HepG2 (cell line): ENCODE results near the gene STK40. TPM values are rescaled to one million over a fixed set of nuclear protein-coding genes. Genes with fewer than 3 reads are reported as not detected.

ENCODE experiments used
- EED ChIP-seq: sonication (generic); formaldehyde crosslinking; IDR thresholded peaks from 2 replicates; pipeline ENCODE4 v1.5.0; 2020; ENCODE audit warnings: mild to moderate bottlenecking, missing genetic modification reagents
- ELF3 ChIP-seq: IDR thresholded peaks from 2 replicates; pipeline ENCODE4 v1.6.1; 2016; ENCODE audit warnings: missing genetic modification reagents, missing compliant biosample characterization
- ETV6 ChIP-seq: sonication (generic); formaldehyde crosslinking; conservative IDR thresholded peaks from 2 replicates; pipeline ENCODE4 v1.4.0; 2020; ENCODE audit warnings: missing genetic modification reagents
- GABPB1 ChIP-seq: IDR thresholded peaks from 2 replicates; pipeline ENCODE4 v1.6.1; 2016; ENCODE audit warnings: mild to moderate bottlenecking, missing genetic modification reagents, moderate library complexity, missing compliant biosample characterization
- HINFP ChIP-seq: sonication (generic); formaldehyde crosslinking; IDR thresholded peaks from 2 replicates; pipeline ENCODE4 v1.4.0; 2020; ENCODE audit warnings: low read depth, mild to moderate bottlenecking, missing genetic modification reagents
- ISL2 ChIP-seq: sonication (generic); formaldehyde crosslinking; IDR thresholded peaks from 2 replicates; pipeline ENCODE4 v1.5.0; 2020; ENCODE audit warnings: missing genetic modification reagents
- MZF1 ChIP-seq: sonication (generic); formaldehyde crosslinking; IDR thresholded peaks from 2 replicates; pipeline ENCODE4 v1.8.1; 2023; ENCODE audit warnings: mild to moderate bottlenecking, missing genetic modification reagents, borderline replicate concordance
- PAXIP1 ChIP-seq: sonication (generic); formaldehyde crosslinking; conservative IDR thresholded peaks from 2 replicates; pipeline ENCODE4 v1.4.0; 2020; ENCODE audit warnings: mild to moderate bottlenecking, missing genetic modification reagents, moderate library complexity
- REPIN1 ChIP-seq: sonication (generic); formaldehyde crosslinking; IDR thresholded peaks from 2 replicates; pipeline ENCODE4 v1.8.0; 2022; ENCODE audit warnings: missing genetic modification reagents, low read depth, mild to moderate bottlenecking, borderline replicate concordance
- RXRB ChIP-seq: IDR thresholded peaks from 2 replicates; pipeline ENCODE4 v1.6.1; 2016; ENCODE audit warnings: borderline replicate concordance, missing genetic modification reagents, missing compliant biosample characterization
- SMAD1 ChIP-seq: sonication (generic); formaldehyde crosslinking; IDR thresholded peaks from 2 replicates; pipeline ENCODE4 v1.4.0; 2020; ENCODE audit warnings: missing genetic modification reagents, low read depth, mild to moderate bottlenecking, borderline replicate concordance
- TMF1 ChIP-seq: sonication (generic); formaldehyde crosslinking; IDR thresholded peaks from 2 replicates; pipeline ENCODE4 v1.8.1; 2022; ENCODE audit warnings: low read depth, missing genetic modification reagents
- ZFP90 ChIP-seq: sonication (generic); formaldehyde crosslinking; IDR thresholded peaks from 2 replicates; pipeline ENCODE4 v1.8.0; 2022; ENCODE audit warnings: missing genetic modification reagents, mild to moderate bottlenecking, inconsistent platforms, borderline replicate concordance
- ZMYM4 ChIP-seq: sonication (generic); formaldehyde crosslinking; IDR thresholded peaks from 2 replicates; pipeline ENCODE4 v1.8.1; 2023; ENCODE audit warnings: mild to moderate bottlenecking, missing genetic modification reagents
- ZNF138 ChIP-seq: sonication (generic); formaldehyde crosslinking; IDR thresholded peaks from 2 replicates; pipeline ENCODE4 v1.5.0; 2020; ENCODE audit warnings: mild to moderate bottlenecking, low read depth, missing genetic modification reagents
- ZNF232 ChIP-seq: sonication (generic); formaldehyde crosslinking; IDR thresholded peaks from 2 replicates; pipeline ENCODE4 v1.4.0; 2020; ENCODE audit warnings: missing genetic modification reagents, borderline replicate concordance
- ZNF234 ChIP-seq: sonication (generic); formaldehyde crosslinking; conservative IDR thresholded peaks from 2 replicates; pipeline ENCODE4 v1.5.1; 2020; ENCODE audit warnings: mild to moderate bottlenecking, missing genetic modification reagents
- ZNF772 ChIP-seq: sonication (generic); formaldehyde crosslinking; IDR thresholded peaks from 2 replicates; pipeline ENCODE4 v1.5.0; 2020; ENCODE audit warnings: mild to moderate bottlenecking, missing genetic modification reagents
- ZNF800 ChIP-seq: sonication (generic); formaldehyde crosslinking; IDR thresholded peaks from 2 replicates; pipeline ENCODE4 v1.4.0; 2020; ENCODE audit warnings: missing genetic modification reagents
- ZSCAN12 ChIP-seq: sonication (generic); formaldehyde crosslinking; IDR thresholded peaks from 2 replicates; pipeline ENCODE4 v1.9.0; 2021; ENCODE audit warnings: mild to moderate bottlenecking, missing genetic modification reagents
- polyA plus RNA-seq, 8 experiments: library from polyadenylated mRNA; depleted of rRNA in 3 of 8; stranded (reverse) in 7 of 8; unstranded in 1 of 8; fragments of >200 nt; fragmentation: Illumina TruSeq in 4 of 8; extraction: Trizol in 4 of 8; gene quantifications; 2 replicates each; pipeline versions ENCODE4 v1.2.1 to v1.2.3, GENCODE V29; 2011 to 2016; ENCODE audit warnings: low read depth in 4 of 8, missing spikeins in 1 of 8, mixed read lengths in 1 of 8; ENCODE audit not compliant: insufficient read depth in 1 of 8
- total RNA-seq, 5 experiments: library from RNA; depleted of rRNA; stranded (reverse); fragments of >200 nt; fragmentation: Illumina TruSeq; extraction: Trizol; gene quantifications; 2 replicates each; pipeline ENCODE4 v1.2.3, GENCODE V29; 2016; ENCODE audit warnings: low read depth in 1 of 5
- TF ChIP-seq, protein P1 (sequence below): IDR thresholded peaks from 2 replicates; pipeline ENCODE4 v1.6.1; 2016; ENCODE audit warnings: mild to moderate bottlenecking

STK40 gene
- total and polyA plus RNA-seq, 2 of the 13 experiments (the other 11 are each of a cell fraction or from before 2014, with no cell fraction given), result 33.8 to 35.1 TPM

GRCh38 chr1:36386265-36387140, 779 bp upstream of the STK40 start (continued):
- TF ChIP-seq GABPB1 (CRISPR knock-in tag) (no peak; the same call in 1 of the 2 replicates), ZNF138 (CRISPR knock-in tag) (no peak), TMF1 (no peak; the same call in 1 of the 2 replicates), RXRB (CRISPR knock-in tag) (peak; percentile 79), SMAD1 (CRISPR knock-in tag) (0 out of 2 replicates have a peak, but pooled peaks have one; percentile 51), MZF1 (CRISPR knock-in tag) (no peak; the same call in 1 of the 2 replicates), ZNF800 (CRISPR knock-in tag) (no peak), ZNF772 (CRISPR knock-in tag) (no peak; the same call in none of the 2 replicates), ZMYM4 (no peak), REPIN1 (CRISPR knock-in tag) (peak; percentile 80), ETV6 (peak; percentile 68), ISL2 (CRISPR knock-in tag) (no peak), ZNF234 (CRISPR knock-in tag) (no peak), HINFP (CRISPR knock-in tag) (no peak), EED (CRISPR knock-in tag) (no peak; the same call in 1 of the 2 replicates), ZFP90 (CRISPR knock-in tag) (peak; percentile 45; the same call in 1 of the 2 replicates), PAXIP1 (CRISPR knock-in tag) (peak; percentile 54), ZNF232 (CRISPR knock-in tag) (peak; percentile 32; the same call in 1 of the 2 replicates), ZSCAN12 (CRISPR knock-in tag) (no peak), ELF3 (peak; percentile 60)
- TF ChIP-seq, protein P1, sequence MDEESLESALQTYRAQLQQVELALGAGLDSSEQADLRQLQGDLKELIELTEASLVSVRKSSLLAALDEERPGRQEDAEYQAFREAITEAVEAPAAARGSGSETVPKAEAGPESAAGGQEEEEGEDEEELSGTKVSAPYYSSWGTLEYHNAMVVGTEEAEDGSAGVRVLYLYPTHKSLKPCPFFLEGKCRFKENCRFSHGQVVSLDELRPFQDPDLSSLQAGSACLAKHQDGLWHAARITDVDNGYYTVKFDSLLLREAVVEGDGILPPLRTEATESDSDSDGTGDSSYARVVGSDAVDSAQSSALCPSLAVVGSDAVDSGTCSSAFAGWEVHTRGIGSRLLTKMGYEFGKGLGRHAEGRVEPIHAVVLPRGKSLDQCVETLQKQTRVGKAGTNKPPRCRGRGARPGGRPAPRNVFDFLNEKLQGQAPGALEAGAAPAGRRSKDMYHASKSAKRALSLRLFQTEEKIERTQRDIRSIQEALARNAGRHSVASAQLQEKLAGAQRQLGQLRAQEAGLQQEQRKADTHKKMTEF (CRISPR knock-in tag), result peak; percentile 72; the same call in 1 of the 2 replicates
